ENCODE measurements around the gene CD19. TPM values are rescaled to one million over a fixed set of nuclear protein-coding genes. Genes with fewer than 3 reads are reported as not detected.
"Not testable (repeated sequence)": the region's sequence is repeated elsewhere in the genome, so short reads cannot be mapped to it uniquely, and the experiment has no call there.

The CD19 gene
- total RNA-seq, 2 experiments from 2014 or later = 131 to 139 TPM

DNA sequence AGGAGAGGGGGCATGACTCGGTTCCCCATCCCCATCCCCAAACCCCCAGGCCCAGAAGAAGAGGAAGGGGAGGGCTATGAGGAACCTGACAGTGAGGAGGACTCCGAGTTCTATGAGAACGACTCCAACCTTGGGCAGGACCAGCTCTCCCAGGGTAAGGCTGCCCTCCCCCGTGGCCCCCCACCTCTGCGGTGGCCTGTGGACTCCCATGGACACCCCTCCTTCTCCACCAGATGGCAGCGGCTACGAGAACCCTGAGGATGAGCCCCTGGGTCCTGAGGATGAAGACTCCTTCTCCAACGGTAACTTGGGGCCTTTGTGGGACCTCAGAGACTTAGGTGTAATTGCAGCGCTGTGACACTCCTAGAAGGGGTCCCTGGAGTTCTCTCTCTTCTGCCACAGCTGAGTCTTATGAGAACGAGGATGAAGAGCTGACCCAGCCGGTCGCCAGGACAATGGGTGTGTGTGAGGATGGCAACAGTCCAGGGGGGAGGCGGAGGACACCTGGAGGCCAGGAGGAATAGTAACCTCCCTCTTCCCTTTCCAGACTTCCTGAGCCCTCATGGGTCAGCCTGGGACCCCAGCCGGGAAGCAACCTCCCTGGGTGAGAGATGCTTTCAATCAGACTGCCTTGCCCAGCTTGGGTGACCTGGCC lies 5.6 kb downstream of the CD19 start:
- TF ChIP-seq EZH2phosphoT487 (IDR thresholded peaks at IDR 0.05; ENCODE audit: borderline replicate concordance, low read depth, low read length) = no peak
- TF ChIP-seq, protein P1, sequence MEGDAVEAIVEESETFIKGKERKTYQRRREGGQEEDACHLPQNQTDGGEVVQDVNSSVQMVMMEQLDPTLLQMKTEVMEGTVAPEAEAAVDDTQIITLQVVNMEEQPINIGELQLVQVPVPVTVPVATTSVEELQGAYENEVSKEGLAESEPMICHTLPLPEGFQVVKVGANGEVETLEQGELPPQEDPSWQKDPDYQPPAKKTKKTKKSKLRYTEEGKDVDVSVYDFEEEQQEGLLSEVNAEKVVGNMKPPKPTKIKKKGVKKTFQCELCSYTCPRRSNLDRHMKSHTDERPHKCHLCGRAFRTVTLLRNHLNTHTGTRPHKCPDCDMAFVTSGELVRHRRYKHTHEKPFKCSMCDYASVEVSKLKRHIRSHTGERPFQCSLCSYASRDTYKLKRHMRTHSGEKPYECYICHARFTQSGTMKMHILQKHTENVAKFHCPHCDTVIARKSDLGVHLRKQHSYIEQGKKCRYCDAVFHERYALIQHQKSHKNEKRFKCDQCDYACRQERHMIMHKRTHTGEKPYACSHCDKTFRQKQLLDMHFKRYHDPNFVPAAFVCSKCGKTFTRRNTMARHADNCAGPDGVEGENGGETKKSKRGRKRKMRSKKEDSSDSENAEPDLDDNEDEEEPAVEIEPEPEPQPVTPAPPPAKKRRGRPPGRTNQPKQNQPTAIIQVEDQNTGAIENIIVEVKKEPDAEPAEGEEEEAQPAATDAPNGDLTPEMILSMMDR (conservative IDR thresholded peaks at IDR 0.05; ENCODE audit: low read length) = no peak
- H4K20me1 ChIP-seq (ENCODE audit: insufficient read depth, low read length) = no peaks in the 10 kb centered on the region
- H2AFZ ChIP-seq (ENCODE audit: low read length) = no peak overlapping the region
- H3K79me2 ChIP-seq (ENCODE audit: insufficient read depth, low read depth, low read length) = peaks cover 18% of the 10 kb centered on the region; the same call in 1 of the 2 replicates
- BruUV-seq (replicated peaks) = no TSS peak
- no peak overlapping the region for H3K4me2 ChIP-seq (ENCODE audit: low read length)
- H3K4me1 ChIP-seq (ENCODE audit: insufficient read depth, low read length, poor library complexity, severe bottlenecking) = peaks cover 32% of the 10 kb centered on the region
- no peaks in the 10 kb centered on the region for H3K9me2 ChIP-seq (ENCODE audit: insufficient read depth, low read length)
- H3K4me3 ChIP-seq (ENCODE audit: low read depth, low read length, poor library complexity, severe bottlenecking) = no peak overlapping the region
- ChIA-PET POLR2A (interaction anchor here (1.0 kb wide), 1 partner anchor 8 kb away, joined by 13 read pairs; no protein-coding TSS in a partner anchor), CTCF (ENCODE audit: unreplicated experiment) (no interaction called here)
- H3K36me3 ChIP-seq (ENCODE audit: insufficient read depth, low read length) = peaks cover 63% of the 10 kb centered on the region
- no peak for DNase-seq (ENCODE audit: low spot score)
- H3K27ac ChIP-seq (ENCODE audit: low read depth, low read length, poor library complexity, severe bottlenecking) = no peak overlapping the region
- no peaks in the 10 kb centered on the region for H3K9me3 ChIP-seq (ENCODE audit: low read length)
- intact Hi-C loops (cut with micrococcal nuclease; ENCODE audit: unreplicated experiment) = no loop called here

DNA sequence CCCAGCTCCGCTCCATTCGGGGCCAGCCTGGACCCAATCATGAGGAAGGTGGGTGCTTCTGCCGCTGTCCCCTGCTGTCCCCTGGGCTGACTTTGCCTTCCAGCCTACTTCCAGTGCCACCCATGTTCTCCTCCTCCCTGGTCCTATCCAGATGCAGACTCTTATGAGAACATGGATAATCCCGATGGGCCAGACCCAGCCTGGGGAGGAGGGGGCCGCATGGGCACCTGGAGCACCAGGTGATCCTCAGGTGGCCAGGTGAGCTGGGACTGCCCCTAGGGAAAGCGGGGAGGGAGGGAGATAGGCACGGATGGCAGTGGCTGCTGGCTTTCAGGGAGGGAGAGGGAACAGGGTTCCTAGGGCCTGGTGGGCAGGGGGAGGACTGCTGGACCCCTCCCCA lies 7.0 kb downstream of the CD19 start:
- Histone ChIP-seq H3K9me3 (ENCODE audit: low read length) (no peaks in the 10 kb centered on the region), H3K4me2 (ENCODE audit: low read length) (no peak overlapping the region), H3K9me2 (ENCODE audit: insufficient read depth, low read length) (no peaks in the 10 kb centered on the region), H3K79me2 (ENCODE audit: insufficient read depth, low read depth, low read length) (peaks cover 6% of the 10 kb centered on the region; the same call in 1 of the 2 replicates), H3K27ac (ENCODE audit: low read depth, low read length, poor library complexity, severe bottlenecking) (no peak overlapping the region), H3K36me3 (ENCODE audit: insufficient read depth, low read length) (peaks cover 58% of the 10 kb centered on the region), H4K20me1 (ENCODE audit: insufficient read depth, low read length) (no peaks in the 10 kb centered on the region), H3K4me1 (ENCODE audit: insufficient read depth, low read length, poor library complexity, severe bottlenecking) (peaks cover 20% of the 10 kb centered on the region), H2AFZ (ENCODE audit: low read length) (no peak overlapping the region), H3K4me3 (ENCODE audit: low read depth, low read length, poor library complexity, severe bottlenecking) (no peak overlapping the region)
- BruUV-seq (replicated peaks) = no TSS peak
- ChIA-PET POLR2A (no interaction called here), CTCF (ENCODE audit: unreplicated experiment) (no interaction called here)
- intact Hi-C loops (cut with micrococcal nuclease; ENCODE audit: unreplicated experiment) = no loop called here
- no peak for TF ChIP-seq EZH2phosphoT487 (IDR thresholded peaks at IDR 0.05; ENCODE audit: borderline replicate concordance, low read depth, low read length)
- TF ChIP-seq, protein P1 (conservative IDR thresholded peaks at IDR 0.05; ENCODE audit: low read length) = no peak
- DNase-seq (ENCODE audit: low spot score) = no peak

DNA sequence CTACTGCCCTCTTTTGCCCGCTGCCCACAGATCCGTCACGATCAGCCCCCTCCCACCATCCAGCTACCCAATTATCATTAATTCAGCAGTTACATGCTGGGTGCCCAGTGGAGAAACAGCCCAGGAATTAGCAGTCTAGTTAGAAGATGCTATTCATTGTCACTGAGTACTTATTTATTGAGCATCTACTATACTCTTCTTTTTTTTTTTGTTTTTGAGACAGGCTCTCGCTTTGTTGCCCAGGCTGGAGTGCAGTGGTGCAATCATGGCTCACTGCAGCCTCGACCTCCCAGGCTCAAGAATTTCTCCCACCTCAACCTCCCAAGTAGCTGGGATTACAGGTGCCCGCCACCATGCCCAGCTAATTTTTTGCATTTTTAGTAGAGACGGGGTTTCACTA lies 8.1 kb downstream of the CD19 start:
- H3K9me3 ChIP-seq (ENCODE audit: low read length); CTCF ChIA-PET (ENCODE audit: unreplicated experiment); DNase-seq (ENCODE audit: low spot score); H3K9me2 ChIP-seq (ENCODE audit: insufficient read depth, low read length); H3K79me2 ChIP-seq (ENCODE audit: insufficient read depth, low read depth, low read length); H4K20me1 ChIP-seq (ENCODE audit: insufficient read depth, low read length); intact Hi-C loops (cut with micrococcal nuclease; ENCODE audit: unreplicated experiment); H2AFZ ChIP-seq (ENCODE audit: low read length); H3K4me2 ChIP-seq (ENCODE audit: low read length); BruUV-seq (replicated peaks); H3K27ac ChIP-seq (ENCODE audit: low read depth, low read length, poor library complexity, severe bottlenecking); H3K4me3 ChIP-seq (ENCODE audit: low read depth, low read length, poor library complexity, severe bottlenecking): not testable (repeated sequence)
- H3K4me1 ChIP-seq (ENCODE audit: insufficient read depth, low read length, poor library complexity, severe bottlenecking) = peaks cover 23% of the 10 kb centered on the region
- POLR2A ChIA-PET = interaction anchor here (0.6 kb wide), 1 partner anchor 28 kb away, joined by 5 read pairs; no protein-coding TSS in a partner anchor
- peaks cover 48% of the 10 kb centered on the region for H3K36me3 ChIP-seq (ENCODE audit: insufficient read depth, low read length)
